ENCODE data around the gene IRAK2. TPM values are rescaled to one million over a fixed set of nuclear protein-coding genes. Genes with fewer than 3 reads are reported as not detected.

Gene IRAK2
- total RNA-seq, 2 experiments from 2014 or later = 1.4 TPM

DNA sequence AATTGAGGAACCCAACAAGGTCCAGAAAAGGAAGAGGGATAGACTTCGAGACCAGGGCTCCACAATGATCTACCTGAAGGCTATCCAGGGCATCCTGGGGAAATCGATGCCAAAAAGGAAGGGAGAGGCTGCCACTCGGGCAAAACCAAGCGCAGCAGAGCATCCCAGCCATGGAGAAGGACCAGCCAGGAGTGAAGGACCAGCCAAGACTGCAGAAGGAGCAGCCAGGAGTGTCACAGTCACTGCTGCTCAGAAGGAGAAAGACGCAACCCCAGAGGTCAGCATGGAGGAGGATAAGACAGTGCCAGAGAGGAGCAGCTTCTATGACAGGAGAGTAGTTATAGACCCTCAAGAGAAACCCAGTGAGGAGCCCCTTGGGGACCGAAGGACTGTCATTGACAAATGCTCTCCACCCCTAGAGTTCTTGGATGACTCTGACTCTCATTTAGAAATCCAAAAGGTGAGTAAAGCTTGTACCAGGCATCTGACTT lies 95.5 kb downstream of the IRAK2 start:
- no peak overlapping the region for H3K27ac ChIP-seq (ENCODE audit: low read depth, low read length, poor library complexity, severe bottlenecking)
- POLR2A ChIA-PET = no interaction called here

DNA sequence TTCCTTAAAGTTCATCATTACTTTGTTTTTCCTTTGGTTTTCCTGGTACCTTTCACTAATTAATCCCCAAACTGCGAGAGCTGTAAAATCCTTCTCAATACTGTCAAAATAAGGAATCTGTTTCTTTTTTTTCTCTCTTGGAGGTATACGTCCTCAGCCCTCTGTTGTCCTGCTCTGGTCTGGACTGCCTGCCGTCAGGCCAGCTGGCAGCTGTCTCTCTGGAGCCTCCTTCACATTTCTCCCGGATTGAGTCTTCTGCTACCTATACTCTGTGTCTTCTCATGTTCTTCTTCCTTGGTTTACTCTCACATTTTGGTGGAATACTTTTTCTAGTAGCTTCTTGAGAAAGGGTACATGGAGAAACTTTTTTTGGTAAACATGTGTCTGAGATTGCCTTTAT lies 97.3 kb downstream of the IRAK2 start:
- intact Hi-C loops (cut with micrococcal nuclease; ENCODE audit: unreplicated experiment) = no loop called here
- Histone ChIP-seq H3K36me3 (ENCODE audit: insufficient read depth, low read length) (peaks cover 95% of the 10 kb centered on the region), H3K4me1 (ENCODE audit: insufficient read depth, low read length, poor library complexity, severe bottlenecking) (no peaks in the 10 kb centered on the region), H3K9me2 (ENCODE audit: insufficient read depth, low read length) (no peaks in the 10 kb centered on the region), H3K4me3 (ENCODE audit: low read depth, low read length, poor library complexity, severe bottlenecking) (no peak overlapping the region), H3K27ac (ENCODE audit: low read depth, low read length, poor library complexity, severe bottlenecking) (no peak overlapping the region), H4K20me1 (ENCODE audit: insufficient read depth, low read length) (peaks cover 7% of the 10 kb centered on the region), H3K9me3 (ENCODE audit: low read length) (no peaks in the 10 kb centered on the region), H3K4me2 (ENCODE audit: low read length) (no peak overlapping the region), H2AFZ (ENCODE audit: low read length) (no peak overlapping the region), H3K79me2 (ENCODE audit: insufficient read depth, low read depth, low read length) (peaks cover 93% of the 10 kb centered on the region)
- no TSS peak for BruUV-seq (replicated peaks)
- POLR2A ChIA-PET = interaction anchor here (0.6 to 0.7 kb wide), 6 partner anchors 22 to 899 kb away, joined by 3 to 4 read pairs (median 3); partner anchors contain the start of genes PRRT3 and THUMPD3
- TF ChIP-seq, protein P1, sequence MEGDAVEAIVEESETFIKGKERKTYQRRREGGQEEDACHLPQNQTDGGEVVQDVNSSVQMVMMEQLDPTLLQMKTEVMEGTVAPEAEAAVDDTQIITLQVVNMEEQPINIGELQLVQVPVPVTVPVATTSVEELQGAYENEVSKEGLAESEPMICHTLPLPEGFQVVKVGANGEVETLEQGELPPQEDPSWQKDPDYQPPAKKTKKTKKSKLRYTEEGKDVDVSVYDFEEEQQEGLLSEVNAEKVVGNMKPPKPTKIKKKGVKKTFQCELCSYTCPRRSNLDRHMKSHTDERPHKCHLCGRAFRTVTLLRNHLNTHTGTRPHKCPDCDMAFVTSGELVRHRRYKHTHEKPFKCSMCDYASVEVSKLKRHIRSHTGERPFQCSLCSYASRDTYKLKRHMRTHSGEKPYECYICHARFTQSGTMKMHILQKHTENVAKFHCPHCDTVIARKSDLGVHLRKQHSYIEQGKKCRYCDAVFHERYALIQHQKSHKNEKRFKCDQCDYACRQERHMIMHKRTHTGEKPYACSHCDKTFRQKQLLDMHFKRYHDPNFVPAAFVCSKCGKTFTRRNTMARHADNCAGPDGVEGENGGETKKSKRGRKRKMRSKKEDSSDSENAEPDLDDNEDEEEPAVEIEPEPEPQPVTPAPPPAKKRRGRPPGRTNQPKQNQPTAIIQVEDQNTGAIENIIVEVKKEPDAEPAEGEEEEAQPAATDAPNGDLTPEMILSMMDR (conservative IDR thresholded peaks at IDR 0.05; ENCODE audit: low read length) = no peak
- no peak for TF ChIP-seq EZH2phosphoT487 (IDR thresholded peaks at IDR 0.05; ENCODE audit: borderline replicate concordance, low read depth, low read length)
- CTCF ChIA-PET (ENCODE audit: unreplicated experiment) = no interaction called here
- no peak for DNase-seq (ENCODE audit: low spot score)

More for the DNA sequence above, 95.5 kb downstream of the IRAK2 start:
- DNase-seq (ENCODE audit: low spot score) = no peak
- CTCF ChIA-PET (ENCODE audit: unreplicated experiment) = no interaction called here
- no peaks in the 10 kb centered on the region for H4K20me1 ChIP-seq (ENCODE audit: insufficient read depth, low read length)
- no peaks in the 10 kb centered on the region for H3K9me3 ChIP-seq (ENCODE audit: low read length)
- TF ChIP-seq, protein P1 (conservative IDR thresholded peaks at IDR 0.05; ENCODE audit: low read length) = no peak
- no peak for TF ChIP-seq EZH2phosphoT487 (IDR thresholded peaks at IDR 0.05; ENCODE audit: borderline replicate concordance, low read depth, low read length)
- peaks cover 93% of the 10 kb centered on the region for H3K79me2 ChIP-seq (ENCODE audit: insufficient read depth, low read depth, low read length)
- H2AFZ ChIP-seq (ENCODE audit: low read length) = no peak overlapping the region
- no TSS peak for BruUV-seq (replicated peaks)
- no peaks in the 10 kb centered on the region for H3K9me2 ChIP-seq (ENCODE audit: insufficient read depth, low read length)
- no peak overlapping the region for H3K4me2 ChIP-seq (ENCODE audit: low read length)
- no peaks in the 10 kb centered on the region for H3K4me1 ChIP-seq (ENCODE audit: insufficient read depth, low read length, poor library complexity, severe bottlenecking)
- peaks cover 95% of the 10 kb centered on the region for H3K36me3 ChIP-seq (ENCODE audit: insufficient read depth, low read length)
- H3K4me3 ChIP-seq (ENCODE audit: low read depth, low read length, poor library complexity, severe bottlenecking) = no peak overlapping the region
- intact Hi-C loops (cut with micrococcal nuclease; ENCODE audit: unreplicated experiment) = no loop called here

DNA sequence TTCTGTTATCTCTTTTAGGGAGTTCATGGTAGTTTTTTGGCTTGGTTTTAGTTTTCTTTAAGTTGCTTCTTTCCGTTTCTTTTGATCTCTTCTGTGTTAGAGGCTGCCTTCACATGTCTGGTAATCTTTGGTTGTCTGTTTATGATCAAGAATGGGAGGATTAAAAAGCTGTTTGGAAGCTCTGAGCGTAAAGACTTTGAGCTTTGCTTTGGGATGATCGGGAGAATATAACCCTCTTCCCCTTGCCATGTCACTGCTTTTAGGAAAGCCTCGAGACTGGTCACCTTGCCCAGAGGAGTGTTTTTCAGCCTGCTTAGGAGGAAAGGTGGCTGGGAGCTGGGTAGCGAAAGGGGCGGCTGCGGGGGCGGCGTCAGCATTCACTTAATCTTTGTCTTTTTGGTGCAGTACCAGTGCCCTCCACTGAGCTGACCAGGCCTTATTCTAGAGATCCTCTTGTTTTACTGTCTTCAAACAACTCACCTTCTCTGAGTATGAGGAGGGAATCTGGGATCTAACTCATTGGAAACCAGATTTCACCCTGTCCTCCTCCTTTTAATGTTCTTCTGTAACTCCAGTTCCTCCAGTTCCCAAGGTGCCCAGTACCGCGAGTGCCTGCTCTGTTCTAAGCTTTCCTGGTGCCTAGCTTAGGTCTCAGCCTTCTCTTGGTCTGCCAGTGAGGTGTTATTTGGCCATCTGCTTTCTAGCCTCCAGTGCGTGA lies 99.1 kb downstream of the IRAK2 start:
- peaks cover 98% of the 10 kb centered on the region for H3K36me3 ChIP-seq (ENCODE audit: insufficient read depth, low read length)
- H3K9me3 ChIP-seq (ENCODE audit: low read length) = no peaks in the 10 kb centered on the region
- no peak for TF ChIP-seq EZH2phosphoT487 (IDR thresholded peaks at IDR 0.05; ENCODE audit: borderline replicate concordance, low read depth, low read length)
- TF ChIP-seq, protein P1 (conservative IDR thresholded peaks at IDR 0.05; ENCODE audit: low read length) = peak; percentile 68
- no peak overlapping the region for H3K4me3 ChIP-seq (ENCODE audit: low read depth, low read length, poor library complexity, severe bottlenecking)
- DNase-seq (ENCODE audit: low spot score) = peak; percentile 36
- H3K79me2 ChIP-seq (ENCODE audit: insufficient read depth, low read depth, low read length) = peaks cover 93% of the 10 kb centered on the region
- peaks cover 23% of the 10 kb centered on the region for H4K20me1 ChIP-seq (ENCODE audit: insufficient read depth, low read length)
- no peaks in the 10 kb centered on the region for H3K4me1 ChIP-seq (ENCODE audit: insufficient read depth, low read length, poor library complexity, severe bottlenecking)
- BruUV-seq (replicated peaks) = no TSS peak
- no peak overlapping the region for H2AFZ ChIP-seq (ENCODE audit: low read length)
- CTCF ChIA-PET (ENCODE audit: unreplicated experiment) = interaction anchor here (0.5 to 0.6 kb wide), 2 partner anchors 40 to 57 kb away, joined by 3 read pairs; partner anchors contain the start of gene SEC13
- H3K27ac ChIP-seq (ENCODE audit: low read depth, low read length, poor library complexity, severe bottlenecking) = no peak overlapping the region
- intact Hi-C loops (cut with micrococcal nuclease; ENCODE audit: unreplicated experiment) = no loop called here
- H3K9me2 ChIP-seq (ENCODE audit: insufficient read depth, low read length) = no peaks in the 10 kb centered on the region
- POLR2A ChIA-PET = interaction anchor here (0.6 to 1.4 kb wide), 4 partner anchors 12 to 96 kb away, joined by 3 to 8 read pairs (median 3); partner anchors contain the start of gene TATDN2
- H3K4me2 ChIP-seq (ENCODE audit: low read length) = no peak overlapping the region; the same call in 1 of the 2 replicates

All from OCI-LY7 (cell line).